Activated CD4-positive, alpha-beta T cell treated with anti-CD3 and anti-CD28 coated beads, Interleukin-2, amount 10 ng/mL, durations not matched to agents 7 days and 5 days (primary cell): Measurements from ENCODE around the gene UBE3B. TPM values are rescaled to one million over a fixed set of nuclear protein-coding genes. Genes with fewer than 3 reads are reported as not detected.

ENCODE experiments used
- CTCF ChIA-PET: fragments of 350-600 bp; sonication (Branson Sonifier 250); formaldehyde crosslinking; loops from one replicate; lab custom pipeline; 2021; ENCODE audit warnings: antibody characterized with exemption; lab: Charles Lee
- POLR2A ChIA-PET: fragments of 350-600 bp; sonication (Branson Sonifier 250); formaldehyde crosslinking; loops from one replicate; lab custom pipeline; 2021; ENCODE audit warnings: antibody characterized with exemption; lab: Charles Lee
- DNase-seq: peaks from one replicate; pipeline ENCODE4 v3.0.0-alpha.2; 2020
- H3K27ac Mint-ChIP-seq: one replicate; pipeline ENCODE4 v1.8.0; 2021; ENCODE audit warnings: mild to moderate bottlenecking, moderate library complexity, mixed read lengths
- H3K27me3 Mint-ChIP-seq: one replicate; pipeline ENCODE4 v1.8.0; 2021; ENCODE audit warnings: mixed read lengths
- H3K36me3 Mint-ChIP-seq: one replicate; pipeline ENCODE4 v1.8.0; 2021; ENCODE audit warnings: low read depth, mixed read lengths
- H3K4me1 Mint-ChIP-seq: one replicate; pipeline ENCODE4 v1.8.0; 2021; ENCODE audit warnings: mixed read lengths
- H3K4me3 Mint-ChIP-seq: one replicate; pipeline ENCODE4 v1.8.0; 2021; ENCODE audit warnings: mild to moderate bottlenecking, moderate library complexity, mixed read lengths
- H3K9me3 Mint-ChIP-seq: one replicate; pipeline ENCODE4 v1.8.0; 2021; ENCODE audit warnings: mixed read lengths
- total RNA-seq, 2 experiments: library from RNA; stranded (reverse); gene quantifications; one replicate each; pipeline ENCODE4 v1.2.3, GENCODE V29; 2021

UBE3B gene
- total RNA-seq, 2 experiments from 2014 or later, result 35.5 to 37.4 TPM

DNA sequence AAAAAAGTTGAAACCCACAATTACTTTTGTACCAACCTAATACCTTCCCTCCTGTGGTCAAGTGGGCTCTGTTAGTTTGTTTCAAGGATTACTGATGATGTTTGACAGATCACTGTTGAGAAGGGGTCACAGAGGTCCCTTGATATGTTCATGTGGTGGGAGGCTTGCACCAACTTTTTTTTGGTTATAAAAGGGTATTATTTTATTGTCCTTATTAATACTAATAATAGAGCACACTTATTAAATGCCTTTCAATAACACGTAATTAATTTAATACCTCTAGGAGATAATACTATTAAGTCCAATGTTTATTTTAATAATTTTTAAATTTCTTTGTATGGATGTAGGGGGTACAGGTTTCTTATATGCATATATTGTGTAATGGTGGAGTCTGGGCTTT lies 4.4 kb downstream of the UBE3B start:
- DNase-seq, result no peak
- Mint-ChIP-seq H3K27me3 (no peaks in the 10 kb centered on the region), H3K4me3 (no peak overlapping the region), H3K4me1 (peaks cover 14% of the 10 kb centered on the region), H3K27ac (no peak overlapping the region), H3K36me3 (peaks cover 15% of the 10 kb centered on the region), H3K9me3 (no peaks in the 10 kb centered on the region)
- POLR2A ChIA-PET, result no interaction called here
- CTCF ChIA-PET, result interaction anchor here (0.6 to 1.1 kb wide), 3 partner anchors 12 to 304 kb away, joined by 3 to 5 read pairs (median 4); no protein-coding TSS in a partner anchor

DNA sequence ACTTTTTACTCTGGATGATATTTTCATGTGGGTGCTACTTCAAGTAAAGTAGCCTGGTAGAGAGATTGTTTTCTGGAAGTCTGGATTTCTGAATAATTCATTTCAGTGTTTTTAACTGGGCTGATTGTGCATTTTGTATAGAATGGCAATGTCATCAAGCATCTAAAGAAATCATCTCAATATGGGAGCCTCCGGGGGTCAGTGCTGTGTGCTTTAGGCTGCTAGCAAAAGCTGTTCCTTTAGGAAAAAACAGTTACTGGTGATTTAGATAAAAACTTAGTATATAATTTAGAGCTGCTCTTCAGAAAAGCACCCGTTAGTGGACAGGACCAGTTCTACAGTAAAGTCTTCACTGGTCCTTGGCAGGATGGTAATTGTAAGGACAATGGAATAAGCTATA lies 5.1 kb downstream of the UBE3B start:
- no peaks in the 10 kb centered on the region for H3K27me3 Mint-ChIP-seq
- no peak overlapping the region for H3K4me3 Mint-ChIP-seq
- H3K4me1 Mint-ChIP-seq, result peaks cover 10% of the 10 kb centered on the region
- H3K9me3 Mint-ChIP-seq, result no peaks in the 10 kb centered on the region
- ChIA-PET POLR2A (no interaction called here), CTCF (interaction anchor here (0.6 to 1.4 kb wide), 2 partner anchors 17 to 651 kb away, joined by 3 read pairs; no protein-coding TSS in a partner anchor)
- no peak overlapping the region for H3K27ac Mint-ChIP-seq
- peaks cover 15% of the 10 kb centered on the region for H3K36me3 Mint-ChIP-seq
- no peak for DNase-seq

DNA sequence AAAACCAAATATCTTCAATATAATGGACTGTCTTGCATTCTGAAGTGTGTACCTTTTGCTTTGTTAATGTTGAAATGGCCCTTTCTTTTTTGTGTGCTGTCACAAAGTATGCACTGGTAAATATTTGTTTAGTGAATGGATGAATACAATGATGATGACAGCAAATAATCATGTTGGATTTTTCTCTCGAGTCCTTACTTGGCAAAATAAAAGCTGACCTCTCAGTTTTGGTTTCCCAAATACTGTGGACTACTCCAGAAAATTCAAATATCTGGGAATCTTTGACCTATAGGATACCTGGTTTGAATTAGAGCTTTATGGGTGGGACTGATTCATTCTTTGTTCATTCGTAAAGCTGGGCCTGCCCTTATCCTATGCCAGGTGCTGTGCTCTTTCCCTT lies 5.5 kb downstream of the UBE3B start:
- no peak for DNase-seq
- CTCF ChIA-PET, result interaction anchor here (0.6 to 1.4 kb wide), 2 partner anchors 17 to 651 kb away, joined by 3 read pairs; no protein-coding TSS in a partner anchor
- peaks cover 15% of the 10 kb centered on the region for H3K36me3 Mint-ChIP-seq
- no peaks in the 10 kb centered on the region for H3K9me3 Mint-ChIP-seq
- POLR2A ChIA-PET, result no interaction called here
- no peak overlapping the region for H3K4me3 Mint-ChIP-seq
- H3K27ac Mint-ChIP-seq, result no peak overlapping the region
- no peaks in the 10 kb centered on the region for H3K27me3 Mint-ChIP-seq
- peaks cover 10% of the 10 kb centered on the region for H3K4me1 Mint-ChIP-seq

DNA sequence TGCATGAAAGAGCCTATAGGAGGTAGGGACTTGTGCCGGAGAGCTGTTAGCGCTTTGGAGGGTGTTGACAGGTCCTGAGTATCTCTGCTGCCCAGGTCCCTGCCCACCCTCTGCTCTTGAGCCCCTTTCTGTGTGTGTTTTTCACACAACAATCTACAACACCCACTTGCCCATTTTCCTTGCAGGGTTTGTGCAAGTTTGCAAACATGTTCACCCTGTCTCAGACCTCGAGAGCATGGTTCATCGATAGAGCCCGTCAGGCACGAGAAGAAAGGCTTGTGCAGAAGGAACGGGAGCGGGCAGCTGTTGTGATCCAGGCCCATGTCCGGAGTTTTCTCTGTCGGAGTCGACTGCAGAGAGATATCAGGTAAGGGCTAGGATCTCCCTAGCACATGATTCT lies 5.9 kb downstream of the UBE3B start:
- H3K4me1 Mint-ChIP-seq, result peaks cover 10% of the 10 kb centered on the region
- H3K27me3 Mint-ChIP-seq, result no peaks in the 10 kb centered on the region
- H3K27ac Mint-ChIP-seq, result no peak overlapping the region
- ChIA-PET POLR2A (no interaction called here), CTCF (interaction anchor here (1.4 kb wide), 1 partner anchor 17 kb away, joined by 3 read pairs; no protein-coding TSS in a partner anchor)
- no peaks in the 10 kb centered on the region for H3K9me3 Mint-ChIP-seq
- peaks cover 15% of the 10 kb centered on the region for H3K36me3 Mint-ChIP-seq
- no peak for DNase-seq
- no peak overlapping the region for H3K4me3 Mint-ChIP-seq

DNA sequence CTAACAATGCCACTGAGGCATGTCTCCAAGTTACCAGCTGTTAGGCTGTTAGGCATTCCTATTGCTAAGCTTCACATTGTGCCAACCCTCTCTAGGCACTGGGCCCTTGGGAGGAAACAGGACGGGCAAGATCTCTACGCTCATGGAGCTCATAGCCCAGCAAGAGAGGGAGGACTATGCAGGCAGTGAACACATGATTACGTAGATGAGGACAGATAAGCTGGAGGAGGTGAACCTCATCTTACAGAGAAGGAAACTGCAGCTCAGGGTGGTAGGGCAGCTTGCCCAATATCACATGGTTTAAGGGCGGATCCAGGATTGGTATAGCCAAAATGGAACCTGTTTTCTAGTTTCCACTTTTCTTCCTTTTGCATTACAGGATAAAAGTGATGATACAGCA lies 7.8 kb downstream of the UBE3B start:
- CTCF ChIA-PET, result interaction anchor here (1.2 kb wide), 2 partner anchors 16 to 50 kb away, joined by 3 read pairs; no protein-coding TSS in a partner anchor
- Mint-ChIP-seq H3K27me3 (no peaks in the 10 kb centered on the region), H3K4me3 (no peak overlapping the region), H3K27ac (no peak overlapping the region), H3K4me1 (no peaks in the 10 kb centered on the region), H3K36me3 (peaks cover 26% of the 10 kb centered on the region), H3K9me3 (no peaks in the 10 kb centered on the region)
- DNase-seq, result no peak
- POLR2A ChIA-PET, result no interaction called here

DNA sequence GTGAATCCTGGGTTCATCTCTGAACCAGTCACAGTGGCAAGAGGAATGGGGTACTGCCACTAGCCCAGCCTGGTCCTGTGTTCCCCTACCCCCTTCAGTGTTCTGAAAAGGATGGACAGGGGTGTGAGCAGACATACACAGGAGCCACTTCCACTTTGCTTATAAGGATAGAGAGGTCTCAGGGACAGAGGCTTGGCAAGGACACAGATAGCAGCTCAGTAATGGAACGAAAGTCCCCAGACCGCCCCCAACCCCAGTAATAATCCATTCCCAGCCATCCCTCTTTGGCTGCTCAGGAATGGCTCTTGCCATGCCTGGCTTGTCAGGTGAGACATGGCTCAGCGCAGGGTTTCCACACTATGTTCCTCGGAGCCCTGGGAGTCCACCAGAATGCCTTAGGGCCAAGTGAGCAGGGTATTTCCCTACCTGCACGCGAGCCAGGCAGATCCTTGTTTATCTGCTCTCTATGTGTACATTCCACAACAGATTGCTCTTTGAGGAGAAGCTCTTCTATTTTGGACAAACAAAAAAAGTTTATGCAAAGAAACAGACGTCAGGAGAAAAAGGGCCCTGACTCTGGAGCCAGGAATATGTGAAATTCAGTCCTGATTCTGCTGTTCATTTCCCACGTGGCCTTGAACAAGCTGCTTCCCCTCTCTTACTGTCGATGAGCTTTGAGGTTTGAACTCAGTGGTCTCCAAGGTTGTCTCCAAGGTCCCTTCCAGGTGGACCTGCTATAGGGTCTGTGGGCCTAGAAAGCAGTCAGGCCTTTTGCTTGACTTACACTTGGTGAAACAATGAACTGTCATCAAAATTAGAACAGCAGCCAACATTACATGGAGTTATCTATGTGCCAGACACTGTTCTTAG lies 10.0 kb downstream of the UBE3B start:
- CTCF ChIA-PET, result no interaction called here
- Mint-ChIP-seq H3K4me1 (no peaks in the 10 kb centered on the region), H3K9me3 (no peaks in the 10 kb centered on the region), H3K36me3 (peaks cover 26% of the 10 kb centered on the region), H3K27me3 (no peaks in the 10 kb centered on the region), H3K27ac (no peak overlapping the region), H3K4me3 (no peak overlapping the region)
- POLR2A ChIA-PET, result no interaction called here
- no peak for DNase-seq

DNA sequence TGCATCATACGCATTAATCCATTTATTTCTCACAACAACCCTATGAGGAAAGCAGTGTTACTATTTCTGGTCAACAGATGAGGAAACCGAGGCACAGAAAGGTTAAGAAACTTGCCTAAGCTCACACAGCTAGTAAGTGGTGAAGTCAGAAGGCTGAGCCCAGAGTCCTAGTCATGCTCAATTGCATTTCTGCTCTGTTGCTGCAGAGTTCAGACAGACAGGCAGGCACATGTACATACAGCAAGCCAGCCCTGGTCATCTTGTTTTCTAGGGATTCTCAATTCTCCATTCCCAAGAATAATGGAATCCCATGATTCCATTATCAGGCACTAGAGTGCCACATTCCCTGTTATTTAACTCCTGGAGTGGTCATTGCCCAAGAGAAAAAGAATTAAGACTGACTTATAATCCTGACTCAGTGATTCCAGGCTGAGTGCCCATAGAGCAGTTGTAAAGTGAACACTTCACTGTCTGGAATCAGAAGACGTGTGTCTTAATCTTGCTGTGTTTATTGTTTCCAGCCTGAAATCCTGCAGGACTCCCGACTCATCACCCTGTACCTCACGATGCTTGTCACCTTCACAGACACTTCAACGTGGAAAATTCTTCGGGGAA lies 10.7 kb downstream of the UBE3B start:
- no peak for DNase-seq
- Mint-ChIP-seq H3K4me3 (no peak overlapping the region), H3K9me3 (no peaks in the 10 kb centered on the region), H3K27me3 (no peaks in the 10 kb centered on the region), H3K27ac (no peak overlapping the region), H3K4me1 (no peaks in the 10 kb centered on the region), H3K36me3 (peaks cover 26% of the 10 kb centered on the region)
- CTCF ChIA-PET, result no interaction called here
- POLR2A ChIA-PET, result no interaction called here

DNA sequence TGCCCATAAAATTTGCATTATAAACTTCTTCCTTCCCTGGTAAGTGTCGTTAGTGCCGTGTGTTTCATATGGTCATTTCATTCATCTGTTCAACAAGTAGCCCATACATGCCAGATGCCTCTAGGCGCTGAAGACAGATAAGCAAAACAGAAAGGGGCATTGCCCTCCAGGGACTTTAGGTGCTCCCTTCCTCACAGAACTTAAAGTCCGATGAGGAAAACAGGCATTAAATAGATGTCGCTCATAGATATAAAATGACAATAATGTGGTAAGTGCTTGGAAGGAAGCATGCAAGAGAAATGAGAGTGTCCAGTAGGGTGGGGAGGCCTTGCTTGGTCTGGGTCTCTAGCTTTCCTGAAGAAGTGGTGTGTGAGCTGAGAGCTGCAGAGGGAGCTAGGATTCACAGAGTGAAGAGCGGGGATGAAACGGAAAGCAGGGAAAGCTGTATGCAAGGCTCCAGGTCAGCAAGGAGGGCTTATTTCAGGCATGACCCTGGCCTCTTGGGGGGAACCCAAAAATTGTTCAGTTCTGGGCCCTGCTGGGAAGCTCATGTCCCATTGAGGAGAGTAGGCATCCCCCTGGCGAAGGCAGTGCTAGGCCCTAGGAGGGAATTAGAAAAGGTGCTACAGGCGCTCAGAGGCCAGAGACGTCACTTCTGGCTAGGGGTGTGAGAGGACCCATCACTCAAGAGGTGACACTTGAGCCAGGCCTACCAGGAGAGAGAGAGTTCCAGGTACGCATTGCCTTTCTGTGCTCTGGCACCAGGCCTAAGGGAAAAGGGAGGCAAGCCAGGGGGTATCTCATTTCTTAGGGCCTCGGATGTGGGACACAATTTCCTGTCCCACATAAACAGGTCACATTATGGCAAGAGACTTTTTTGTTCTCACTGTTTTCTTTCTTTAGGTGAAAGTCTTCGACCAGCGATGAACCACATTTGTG lies 11.9 kb downstream of the UBE3B start:
- Mint-ChIP-seq H3K27ac (no peak overlapping the region), H3K27me3 (no peaks in the 10 kb centered on the region), H3K4me3 (no peak overlapping the region), H3K36me3 (peaks cover 26% of the 10 kb centered on the region), H3K9me3 (no peaks in the 10 kb centered on the region), H3K4me1 (peaks cover under 1% of the 10 kb centered on the region)
- ChIA-PET POLR2A (no interaction called here), CTCF (no interaction called here)
- no peak for DNase-seq

DNA sequence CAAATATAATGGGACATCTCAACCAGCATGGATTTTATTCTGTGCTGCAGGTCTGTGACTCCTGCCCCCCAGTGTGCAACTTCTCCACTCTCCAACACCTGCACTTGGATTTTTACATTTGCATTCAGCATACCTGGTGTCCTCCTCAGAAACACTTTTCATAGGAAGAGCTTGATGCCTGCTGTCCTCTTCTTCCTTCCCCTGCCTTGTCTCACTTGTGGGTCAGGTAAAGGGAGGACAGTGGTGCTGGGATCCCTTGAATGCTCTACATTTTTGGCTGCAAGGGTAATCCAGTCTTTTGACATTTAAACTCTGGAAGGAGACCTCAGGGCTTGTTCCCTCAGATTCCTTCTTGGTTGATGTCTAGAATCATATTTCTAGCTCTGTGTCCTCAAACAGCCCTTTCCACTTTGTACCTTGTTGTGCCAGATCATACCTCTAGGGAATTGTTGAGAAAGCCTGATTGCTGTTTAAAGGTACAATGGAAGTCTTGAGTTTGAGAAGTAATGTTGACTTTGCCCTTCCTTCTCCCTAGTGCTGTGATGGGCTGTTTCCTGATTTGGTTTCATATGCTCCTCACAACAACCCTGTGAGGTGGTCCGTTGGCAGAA lies 12.6 kb downstream of the UBE3B start:
- ChIA-PET CTCF (no interaction called here), POLR2A (no interaction called here)
- Mint-ChIP-seq H3K4me3 (no peak overlapping the region), H3K27me3 (no peaks in the 10 kb centered on the region), H3K27ac (no peak overlapping the region), H3K4me1 (peaks cover 8% of the 10 kb centered on the region), H3K9me3 (no peaks in the 10 kb centered on the region), H3K36me3 (peaks cover 23% of the 10 kb centered on the region)
- DNase-seq, result no peak

DNA sequence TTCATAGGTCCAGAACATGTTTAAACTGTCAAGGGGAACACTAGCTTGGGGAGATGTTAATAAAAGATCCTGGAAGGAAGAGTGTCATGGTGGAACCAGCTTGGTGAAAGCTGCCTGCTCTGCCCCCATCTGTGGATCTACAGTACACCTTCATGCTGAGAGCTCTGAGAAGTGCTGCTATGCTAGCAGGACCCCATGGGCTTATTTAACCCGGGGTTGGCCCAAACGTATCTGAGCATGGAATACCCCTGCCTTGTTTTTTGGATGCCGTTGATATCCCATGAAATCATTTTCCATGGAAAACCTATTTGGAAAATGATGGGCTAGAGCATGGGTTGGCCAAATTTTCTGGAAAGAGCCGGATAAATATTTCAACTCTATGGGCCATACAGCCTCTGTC lies 14.2 kb downstream of the UBE3B start:
- no peaks in the 10 kb centered on the region for H3K27me3 Mint-ChIP-seq
- CTCF ChIA-PET, result interaction anchor here (1.4 to 1.5 kb wide), 2 partner anchors 21 to 82 kb away, joined by 3 to 4 read pairs; partner anchors contain the start of gene MVK
- peaks cover 19% of the 10 kb centered on the region for H3K36me3 Mint-ChIP-seq
- H3K4me3 Mint-ChIP-seq, result no peak overlapping the region
- H3K4me1 Mint-ChIP-seq, result peaks cover 12% of the 10 kb centered on the region
- no peaks in the 10 kb centered on the region for H3K9me3 Mint-ChIP-seq
- H3K27ac Mint-ChIP-seq, result no peak overlapping the region
- no peak for DNase-seq
- POLR2A ChIA-PET, result no interaction called here

DNA sequence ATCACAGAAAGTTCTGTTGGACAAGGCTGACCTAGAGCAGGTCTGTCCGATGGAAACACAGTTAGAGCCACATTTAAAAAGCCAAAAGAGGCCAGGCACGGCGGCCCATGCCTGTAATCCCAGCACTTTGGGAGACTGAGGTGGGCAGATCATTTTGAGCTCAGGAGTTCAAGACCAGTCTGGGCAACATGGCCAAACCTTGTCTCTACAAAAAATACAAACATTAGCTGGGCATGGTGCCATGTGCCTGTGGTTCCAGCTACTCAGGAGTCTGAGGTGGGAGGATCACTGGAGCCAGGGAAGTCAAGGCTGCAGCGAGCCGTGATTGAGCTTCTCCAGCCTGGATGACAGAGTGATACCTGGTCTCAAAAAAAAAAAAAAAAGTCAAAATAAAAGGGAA lies 14.9 kb downstream of the UBE3B start:
- H3K4me1 Mint-ChIP-seq, result peaks cover 12% of the 10 kb centered on the region
- no peaks in the 10 kb centered on the region for H3K9me3 Mint-ChIP-seq
- no peaks in the 10 kb centered on the region for H3K27me3 Mint-ChIP-seq
- no peak overlapping the region for H3K27ac Mint-ChIP-seq
- ChIA-PET POLR2A (no interaction called here), CTCF (interaction anchor here (1.3 to 1.4 kb wide), 2 partner anchors 17 to 20 kb away, joined by 3 read pairs; no protein-coding TSS in a partner anchor)
- no peak for DNase-seq
- H3K4me3 Mint-ChIP-seq, result no peak overlapping the region
- peaks cover 18% of the 10 kb centered on the region for H3K36me3 Mint-ChIP-seq

DNA sequence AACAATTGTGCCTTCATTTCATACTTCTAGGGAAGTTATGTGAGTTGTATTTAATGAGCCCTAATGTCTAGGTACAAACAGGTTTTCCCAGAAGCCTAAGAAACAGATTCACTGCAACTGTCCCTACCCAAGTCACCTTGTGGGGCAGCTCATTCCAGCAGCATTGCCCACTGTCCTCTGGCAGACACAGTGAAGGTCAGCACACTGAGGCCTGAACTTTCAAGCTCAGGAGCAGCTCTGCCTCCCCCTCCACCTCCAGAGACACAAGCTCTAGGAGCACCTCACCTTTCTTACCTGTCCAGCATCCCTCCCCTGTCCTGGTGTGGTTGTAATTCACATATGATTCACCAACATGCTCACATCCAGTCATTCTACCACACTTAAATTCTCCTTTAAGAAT lies 15.7 kb downstream of the UBE3B start:
- POLR2A ChIA-PET, result no interaction called here
- CTCF ChIA-PET, result interaction anchor here (0.7 to 1.3 kb wide), 2 partner anchors 16 to 23 kb away, joined by 3 read pairs; no protein-coding TSS in a partner anchor

More for the DNA sequence above, 15.7 kb downstream of the UBE3B start:
- Mint-ChIP-seq H3K27me3 (no peaks in the 10 kb centered on the region), H3K4me3 (no peak overlapping the region), H3K4me1 (peaks cover 12% of the 10 kb centered on the region), H3K27ac (no peak overlapping the region), H3K9me3 (no peaks in the 10 kb centered on the region), H3K36me3 (peaks cover 21% of the 10 kb centered on the region)
- no peak for DNase-seq
